IMR-90 (cell line): ENCODE results near the gene C11orf42.

Source experiments
- BHLHE40 ChIP-seq: fragments of 150-350 bp; IDR thresholded peaks from 2 replicates; pipeline ENCODE4 v1.6.1; 2016; ENCODE audit warnings: mild to moderate bottlenecking, low read depth, low read length
- CEBPB ChIP-seq: IDR thresholded peaks from 2 replicates; pipeline ENCODE4 v1.6.1; 2012; ENCODE audit warnings: low read depth, low read length, improper control_type of control experiment
- CTCF ChIP-seq: conservative IDR thresholded peaks from 2 replicates; pipeline ENCODE4 v1.5.1; 2012; ENCODE audit warnings: mild to moderate bottlenecking, low read depth, low read length, improper control_type of control experiment
- ELK1 ChIP-seq: fragments of 150-350 bp; IDR thresholded peaks from 2 replicates; pipeline ENCODE4 v1.6.1; 2016; ENCODE audit warnings: low read depth, mild to moderate bottlenecking, low read length, moderate library complexity, borderline replicate concordance
- MXI1 ChIP-seq: IDR thresholded peaks from 2 replicates; pipeline ENCODE4 v1.6.1; 2012; ENCODE audit warnings: low read depth, mild to moderate bottlenecking, low read length, moderate library complexity, borderline replicate concordance
- POLR2A ChIP-seq: IDR thresholded peaks from 2 replicates; pipeline ENCODE4 v1.6.1; 2012; ENCODE audit warnings: mild to moderate bottlenecking, low read depth, low read length
- RCOR1 ChIP-seq: IDR thresholded peaks from 2 replicates; pipeline ENCODE4 v1.6.1; 2012; ENCODE audit warnings: mild to moderate bottlenecking, low read length, improper control_type of control experiment; ENCODE audit not compliant: insufficient replicate concordance
- RFX5 ChIP-seq: IDR thresholded peaks from 2 replicates; pipeline ENCODE4 v1.8.0; 2012; ENCODE audit warnings: low read depth, mild to moderate bottlenecking, low read length, moderate library complexity

- TF ChIP-seq POLR2A (no peak), ELK1 (no peak), CTCF (no peak), MXI1 (no peak), RCOR1 (no peak), CEBPB (no peak), RFX5 (no peak), BHLHE40 (no peak)
Measured at GRCh38 chr11:6216501-6216900, 11.1 kb downstream of the C11orf42 start.
